HG03520 (cell line): ENCODE results near the gene FLOT2.
"Not testable (repeated sequence)": the region's sequence is repeated elsewhere in the genome, so short reads cannot be mapped to it uniquely, and the experiment has no call there.

ENCODE experiments used
- ATAC-seq: cut with Tn5 transposase; IDR thresholded peaks from one replicate; pipeline ENCODE4 v1.9.1; 2021; ENCODE audit warnings: mild to moderate bottlenecking, moderate library complexity; ENCODE audit not compliant: unreplicated experiment

The FLOT2 gene

DNA sequence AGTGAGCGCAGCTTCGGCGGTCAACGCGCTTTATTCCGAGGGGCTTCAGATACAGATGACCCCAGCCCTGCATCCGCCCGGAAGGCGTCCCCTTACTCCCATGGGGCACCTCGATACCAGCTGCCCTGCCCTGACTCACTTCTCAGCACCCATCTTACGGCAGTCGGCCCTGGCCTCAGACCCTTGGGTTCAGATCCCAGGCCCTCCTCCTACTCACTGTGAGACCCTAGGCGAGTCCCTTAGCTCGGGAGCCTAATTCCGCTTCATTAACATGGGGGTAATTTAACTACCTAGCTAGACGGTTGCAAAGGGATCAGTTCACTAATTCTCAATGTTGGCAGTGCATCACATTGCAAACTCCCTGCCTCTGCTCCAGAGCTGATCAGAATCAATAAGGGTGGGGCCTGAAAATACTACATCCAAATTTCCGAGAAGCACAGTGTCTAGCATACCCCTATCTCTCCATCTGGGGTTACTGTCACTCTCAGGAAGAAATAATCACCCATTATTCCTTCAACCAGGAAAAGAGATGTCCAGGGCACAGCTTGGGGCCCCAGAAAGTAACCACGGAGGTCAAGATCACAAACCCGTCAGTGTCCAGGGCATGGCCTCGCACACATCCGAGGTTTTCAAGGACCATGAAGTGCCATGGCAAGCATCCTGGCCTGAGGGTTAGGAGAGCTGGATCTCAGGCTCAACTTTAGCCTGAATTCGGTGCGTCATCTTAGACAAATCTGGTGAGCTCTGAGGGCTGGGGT, 415 bp upstream of the FLOT2 start:
- ATAC-seq, result no peak

- no peak for ATAC-seq
Observed at GRCh38 chr17:28896491-28896883, 1.0 kb downstream of the FLOT2 start.

DNA sequence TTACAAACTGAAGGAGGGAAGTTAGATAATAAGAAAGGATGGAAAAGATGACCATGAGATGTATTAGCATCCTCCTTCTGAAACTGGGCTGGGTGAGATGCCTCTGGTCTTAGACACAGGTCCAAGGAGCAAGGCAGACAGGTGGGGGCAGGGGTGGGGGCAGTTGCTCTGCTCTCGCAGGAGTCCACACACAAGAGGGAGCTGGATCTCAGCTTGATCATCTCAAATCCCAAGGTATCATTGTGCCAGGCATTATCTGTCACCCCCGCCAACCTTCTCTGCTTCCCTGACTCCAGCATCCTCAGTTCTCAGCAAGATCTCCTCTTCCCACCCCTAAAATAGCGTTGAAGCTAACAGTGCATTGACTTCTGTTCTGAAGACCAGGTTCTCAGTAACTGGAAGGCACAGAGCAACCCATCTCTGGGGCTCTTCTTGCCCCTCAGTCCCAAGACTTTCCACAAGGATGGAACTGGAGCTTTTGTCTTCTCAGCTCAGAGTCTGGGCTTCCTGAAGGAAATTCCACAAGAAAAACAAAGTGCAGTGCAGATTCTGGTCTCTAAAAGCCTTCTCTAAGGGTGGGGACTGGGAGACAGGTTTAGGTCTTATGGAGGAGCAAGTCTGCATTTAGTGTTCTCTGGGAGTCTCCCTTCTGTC, 1.6 kb downstream of the FLOT2 start:
- no peak for ATAC-seq

GRCh38 chr17:28893248-28894183, 4.0 kb downstream of the FLOT2 start:
- not testable (repeated sequence) for ATAC-seq

GRCh38 chr17:28892024-28892423, 5.5 kb downstream of the FLOT2 start:
- ATAC-seq, result no peak

GRCh38 chr17:28891201-28891600, 6.3 kb downstream of the FLOT2 start:
- no peak for ATAC-seq

GRCh38 chr17:28889996-28890395, 7.5 kb downstream of the FLOT2 start:
- no peak for ATAC-seq

- ATAC-seq, result no peak
Observed at GRCh38 chr17:28888832-28889231, 8.7 kb downstream of the FLOT2 start.

DNA sequence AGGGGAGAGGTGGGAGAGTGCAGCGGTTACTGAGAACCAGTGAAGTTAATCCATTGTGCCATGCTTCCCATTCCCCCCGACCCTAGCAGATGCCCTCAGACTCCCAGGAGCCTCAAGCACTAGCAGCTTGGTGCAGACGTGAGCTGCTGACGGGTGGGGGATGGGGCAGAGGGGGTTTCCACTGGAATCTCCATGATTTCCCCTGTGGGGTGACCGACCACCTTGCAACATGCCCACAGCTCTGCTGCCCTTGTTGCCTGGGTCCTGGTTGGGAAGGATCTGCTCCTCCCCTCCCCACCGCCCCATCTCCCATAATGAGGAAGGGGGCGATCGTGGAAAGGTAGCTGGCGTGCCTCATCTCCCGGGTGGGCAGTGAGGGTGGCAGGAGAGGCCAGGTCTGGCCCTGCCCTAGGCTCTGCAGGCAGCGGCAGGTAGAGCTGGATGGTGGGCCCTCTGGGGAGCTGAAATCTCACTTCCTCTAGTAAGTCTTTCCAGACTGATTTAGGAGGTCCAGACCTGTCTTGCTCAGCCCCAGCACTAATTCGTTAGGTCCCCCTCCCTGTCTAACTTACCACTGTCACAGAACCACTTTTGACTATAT, 9.6 kb downstream of the FLOT2 start:
- ATAC-seq, result no peak

DNA sequence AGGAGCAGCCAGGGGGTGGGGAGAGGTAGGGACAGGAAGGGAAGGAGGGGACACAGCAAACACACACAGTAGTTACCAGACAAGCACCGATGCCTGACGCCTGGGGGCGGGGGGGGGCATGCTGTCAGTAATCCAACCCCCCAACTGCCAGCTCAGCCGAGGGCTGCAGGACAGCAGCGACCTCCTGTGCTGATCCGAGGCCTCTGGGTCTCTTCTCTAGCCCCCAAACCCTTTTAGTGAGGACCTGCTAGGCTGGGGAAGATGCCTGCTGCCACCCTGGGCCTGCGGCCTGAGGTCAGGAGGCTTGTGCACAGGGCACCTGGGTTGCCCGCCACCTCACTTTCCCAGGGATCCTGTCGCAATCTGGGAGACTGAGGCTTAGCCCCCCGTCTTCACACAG, 11.6 kb downstream of the FLOT2 start:
- no peak for ATAC-seq

- no peak for ATAC-seq
Observed at GRCh38 chr17:28885363-28885762, 12.2 kb downstream of the FLOT2 start.

DNA sequence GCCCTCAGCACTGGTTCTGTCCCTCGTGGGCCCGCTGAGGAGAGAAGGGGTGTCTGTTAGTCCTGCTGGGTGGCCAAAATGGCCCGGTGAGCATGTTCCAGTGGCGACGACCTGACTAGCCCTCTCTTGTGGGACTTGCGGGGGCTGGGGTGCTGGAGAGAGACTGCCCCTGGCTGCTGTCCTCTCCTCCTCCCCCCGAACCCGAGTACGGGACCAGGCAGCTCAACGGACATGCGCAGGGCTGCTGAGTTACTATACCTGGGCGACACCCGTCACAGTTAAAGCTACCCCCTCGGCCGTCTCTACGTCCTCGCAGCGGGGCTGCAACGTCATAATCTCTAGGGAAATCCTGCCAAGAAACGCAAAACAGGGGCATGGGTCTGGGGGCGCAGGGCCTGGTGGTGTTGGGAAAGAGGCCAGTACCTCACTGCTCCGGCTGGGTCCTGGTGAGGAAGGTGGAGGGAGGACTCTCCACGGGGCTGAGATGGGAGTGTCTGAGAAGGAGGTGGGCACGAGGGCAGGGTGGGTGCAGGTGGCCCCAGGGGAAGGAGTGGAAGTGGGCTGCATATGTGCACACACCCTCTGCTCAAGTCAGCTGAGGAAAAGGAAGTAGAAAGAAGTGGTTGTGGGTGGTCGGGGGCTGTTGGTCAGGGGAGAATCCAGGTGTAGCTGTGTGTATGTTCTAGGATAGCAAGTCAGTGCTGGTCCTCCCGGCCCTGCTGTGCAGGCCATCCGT, 13.4 kb downstream of the FLOT2 start:
- no peak for ATAC-seq

DNA sequence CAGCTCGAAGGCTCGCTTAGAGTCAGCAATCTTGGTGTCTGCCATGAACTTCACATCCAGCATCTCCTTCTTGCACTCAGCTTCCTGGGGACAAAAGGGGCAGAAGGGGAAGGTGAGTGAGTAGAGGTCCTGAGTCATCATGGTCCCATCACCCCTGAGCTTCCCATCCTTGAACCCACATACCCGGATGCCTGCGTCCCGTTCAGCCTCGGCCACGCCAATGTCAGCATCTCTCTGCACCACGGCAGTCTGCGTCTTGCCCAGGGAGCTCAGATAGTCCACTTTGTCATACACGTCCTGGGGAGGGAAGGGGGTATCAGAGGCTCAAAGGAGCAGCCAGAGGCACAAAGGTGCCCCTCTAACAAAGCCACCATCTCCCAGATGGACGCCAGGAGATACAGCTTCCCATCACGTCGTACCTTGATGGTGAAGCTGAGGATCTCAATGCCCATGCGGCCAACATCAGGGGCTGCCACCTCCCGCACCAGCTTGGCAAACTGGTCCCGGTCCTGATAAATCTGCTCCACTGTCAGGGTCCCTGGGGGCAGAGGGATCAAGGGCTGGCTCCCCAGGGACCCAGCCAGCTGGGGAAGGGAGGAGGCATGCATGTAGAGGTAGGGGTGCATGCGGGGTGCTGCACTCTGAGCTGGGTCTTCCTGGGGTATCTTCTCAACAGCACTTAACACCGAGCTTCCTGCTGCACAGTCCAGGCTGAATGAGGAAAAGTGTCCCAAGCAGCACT, 15.2 kb downstream of the FLOT2 start:
- ATAC-seq, result no peak

DNA sequence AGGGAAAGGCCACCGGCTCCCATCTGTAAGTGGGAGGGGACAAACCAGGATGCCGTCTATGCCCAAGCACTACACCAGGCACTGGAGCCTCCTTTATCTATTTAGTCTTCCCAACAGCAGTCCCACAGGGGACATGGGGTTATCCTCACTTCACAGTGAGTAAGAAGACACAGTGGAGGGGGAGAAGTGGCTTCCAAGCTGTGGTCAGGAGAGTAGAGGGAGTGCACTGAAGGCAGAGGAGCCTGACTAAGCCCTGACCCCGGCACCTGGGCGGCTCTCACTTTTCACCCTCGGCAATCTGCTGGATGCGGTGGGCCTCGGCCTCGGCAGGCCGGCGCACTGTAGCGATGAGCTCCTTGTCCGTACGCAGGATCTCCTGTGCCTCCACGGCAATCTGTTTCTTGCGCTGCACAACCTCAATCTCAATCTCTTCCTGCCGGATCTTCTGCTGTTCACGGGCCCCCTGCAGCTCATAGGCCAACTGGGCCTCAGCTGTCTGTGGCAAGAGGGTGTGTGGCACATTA, 15.9 kb downstream of the FLOT2 start:
- no peak for ATAC-seq

DNA sequence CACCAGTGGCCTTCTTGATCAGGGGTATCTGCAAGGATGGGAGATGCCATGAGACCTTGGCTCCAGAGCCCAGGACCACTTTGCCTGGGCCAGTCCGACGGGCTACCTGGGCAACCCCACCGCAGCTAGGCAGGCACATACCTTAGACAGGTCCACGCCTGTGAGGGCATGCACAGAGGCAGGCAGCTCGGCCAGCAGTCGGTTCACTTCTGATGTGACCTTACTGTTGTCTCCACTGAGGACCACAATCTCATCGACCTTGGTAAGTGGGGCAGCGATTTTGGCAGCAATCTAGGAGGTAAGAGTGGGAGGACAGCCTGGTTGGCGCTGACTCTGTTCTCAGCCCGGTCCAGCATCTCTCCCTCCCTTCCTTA, 17.0 kb downstream of the FLOT2 start:
- ATAC-seq, result no peak

- no peak for ATAC-seq
Observed at GRCh38 chr17:28879886-28880571, 17.5 kb downstream of the FLOT2 start.

DNA sequence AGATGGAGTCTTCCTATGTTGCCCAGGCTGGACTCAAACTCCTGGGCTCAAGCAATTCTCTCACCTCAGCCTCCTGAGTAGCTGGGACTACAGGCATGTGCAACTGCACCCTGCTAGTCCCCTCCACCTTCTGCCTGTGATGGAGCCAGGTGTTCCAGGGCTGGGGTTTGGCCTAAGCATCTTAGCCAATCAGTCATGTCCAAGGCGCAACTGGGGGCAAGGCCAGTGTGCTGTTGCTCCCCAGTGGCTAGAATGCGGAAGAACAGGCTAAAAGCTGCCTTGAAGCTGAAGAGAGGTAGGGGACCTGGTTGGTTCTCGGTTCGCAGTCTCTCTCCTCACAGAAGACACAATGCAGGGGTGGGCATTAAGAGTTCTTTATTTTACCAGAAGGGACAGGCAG, 18.6 kb downstream of the FLOT2 start:
- ATAC-seq, result no peak

- no peak for ATAC-seq
Observed at GRCh38 chr17:28878158-28878910, 19.2 kb downstream of the FLOT2 start.
